Esophagus muscularis mucosa (tissue), 4 donors: ENCODE measurements around the gene NCKAP1. TPM values are rescaled to one million over a fixed set of nuclear protein-coding genes. Genes with fewer than 3 reads are reported as not detected.

ENCODE experiments used
- DNase-seq: peaks from one replicate; pipeline ENCODE4 v3.0.0-alpha.2; 2017; ENCODE audit errors: extremely low spot score
- H3K27ac ChIP-seq, 4 donors: fragments of 200-600 bp; sonication (generic); replicated peaks in 1 of 4; 1 replicate in 3 of 4; 2 replicates in 1 of 4; pipeline ENCODE4 v1.5.1; 2016 to 2019; ENCODE audit warnings: mild to moderate bottlenecking in 1 of 4
- H3K27me3 ChIP-seq, 4 donors: fragments of 200-600 bp; sonication (generic); one replicate each; pipeline versions ENCODE4 v1.5.1 to v1.6.0; 2016 to 2019
- H3K36me3 ChIP-seq, 4 donors: fragments of 200-600 bp; sonication (generic); one replicate each; pipeline ENCODE4 v1.5.1; 2016 to 2019
- H3K4me1 ChIP-seq, 4 donors: fragments of 200-600 bp; sonication (generic); one replicate each; pipeline ENCODE4 v1.5.1; 2016 to 2019
- H3K4me3 ChIP-seq, 4 donors: fragments of 200-600 bp; sonication (generic); 1 replicate in 2 of 4; 2 replicates in 2 of 4; pipeline ENCODE4 v1.5.1; 2016 to 2019; ENCODE audit warnings: mild to moderate bottlenecking in 4 of 4, moderate library complexity in 1 of 4
- H3K9me3 ChIP-seq, 4 donors: fragments of 200-600 bp; sonication (generic); 1 replicate in 3 of 4; 2 replicates in 1 of 4; pipeline ENCODE4 v1.5.1; 2016 to 2019
- CTCF ChIP-seq, 3 experiments: fragments of 200-600 bp in 2 of 3; fragments of 450-650 bp in 1 of 3; sonication (generic) in 2 of 3; IDR thresholded peaks; one replicate each; pipeline ENCODE4 v1.5.1; 2017 to 2019; ENCODE audit warnings: antibody characterized with exemption in 3 of 3, mild to moderate bottlenecking in 2 of 3, moderate library complexity in 1 of 3
- EP300 ChIP-seq: sonication (generic); formaldehyde crosslinking; IDR thresholded peaks from one replicate; pipeline ENCODE4 v1.6.1; 2017; ENCODE audit warnings: antibody characterized with exemption
- POLR2A ChIP-seq: fragments of 450-650 bp; IDR thresholded peaks from one replicate; pipeline ENCODE4 v1.6.1; 2017; ENCODE audit warnings: antibody characterized with exemption, moderate library complexity, mild to moderate bottlenecking, low read depth
- POLR2AphosphoS5 ChIP-seq, 2 donors: sonication (generic); formaldehyde crosslinking; IDR thresholded peaks; one replicate each; pipeline ENCODE4 v1.6.1; 2017; ENCODE audit warnings: antibody characterized with exemption in 2 of 2
- WGBS: methylation state at CpG from one replicate; pipeline ENCODE4 v1.1.5; 2018; 5-methylcytosine and 5-hydroxymethylcytosine counted together
- intact Hi-C: fragments of 100-400 bp; cut with DNase I; formaldehyde crosslinking; loops from one replicate; pipeline ENCODE4 v1.15.1; 2023
- total RNA-seq, 4 donors: library from RNA; depleted of rRNA; stranded (reverse); fragments of >200 nt; gene quantifications; one replicate each; pipeline versions ENCODE4 v1.1.0 to v1.2.1, GENCODE V29; 2016

Gene NCKAP1
- total RNA-seq, 4 donors from 2014 or later = 210 to 288 (median 249) TPM

- no peak for DNase-seq
- no peak overlapping the region for H3K27ac ChIP-seq
- 86% methylated on average over 7 of the region's 7 CpGs for WGBS
- H3K9me3 ChIP-seq = no peaks in the 10 kb centered on the region
- TF ChIP-seq CTCF (IDR thresholded peaks at IDR 0.05) (no peak), EP300 (no peak), POLR2A (no peak), POLR2AphosphoS5 (IDR thresholded peaks at IDR 0.05) (no peak)
- H3K36me3 ChIP-seq = no peaks in the 10 kb centered on the region
- peaks cover 0 to 26% (median 5%) of the 10 kb centered on the region in 4 donors for H3K4me1 ChIP-seq
- no peaks in the 10 kb centered on the region for H3K27me3 ChIP-seq
- no peak overlapping the region for H3K4me3 ChIP-seq
- intact Hi-C loops = no loop called here
These were observed 148.0 kb downstream of the NCKAP1 start for GRCh38 chr2:182890305-182890704.

- Histone ChIP-seq H3K36me3 (no peaks in the 10 kb centered on the region), H3K9me3 (no peaks in the 10 kb centered on the region), H3K4me1 (peaks cover 0 to 14% (median 2%) of the 10 kb centered on the region in 4 donors), H3K27me3 (no peaks in the 10 kb centered on the region), H3K4me3 (no peak overlapping the region), H3K27ac (no peak overlapping the region)
- WGBS = 90% methylated on average over 4 of the region's 4 CpGs
- TF ChIP-seq CTCF (IDR thresholded peaks at IDR 0.05) = no peak
- TF ChIP-seq POLR2AphosphoS5 (IDR thresholded peaks at IDR 0.05) = no peak
- no peak for TF ChIP-seq POLR2A
- no peak for TF ChIP-seq EP300
- intact Hi-C loops = no loop called here
- DNase-seq = no peak
These were observed 150.4 kb downstream of the NCKAP1 start for GRCh38 chr2:182887753-182888415.

- peaks cover 0 to 14% (median 2%) of the 10 kb centered on the region in 4 donors for H3K4me1 ChIP-seq
- intact Hi-C loops = no loop called here
- H3K36me3 ChIP-seq = no peaks in the 10 kb centered on the region
- no peaks in the 10 kb centered on the region for H3K27me3 ChIP-seq
- H3K9me3 ChIP-seq = no peaks in the 10 kb centered on the region
- no peak for TF ChIP-seq POLR2AphosphoS5 (IDR thresholded peaks at IDR 0.05)
- no peak for TF ChIP-seq EP300
- no peak for TF ChIP-seq POLR2A
- no peak for TF ChIP-seq CTCF (IDR thresholded peaks at IDR 0.05)
- no peak overlapping the region for H3K4me3 ChIP-seq
- 44% methylated on average over 6 of the region's 6 CpGs for WGBS
- H3K27ac ChIP-seq = no peak overlapping the region
- DNase-seq = no peak
These were observed 151.2 kb downstream of the NCKAP1 start for GRCh38 chr2:182887093-182887492.

GRCh38 chr2:182885771-182886170 is 152.5 kb downstream of the NCKAP1 start:
- intact Hi-C loops = no loop called here
- DNase-seq = no peak

More at GRCh38 chr2:182885771-182886170, 152.5 kb downstream of the NCKAP1 start:
- Histone ChIP-seq H3K36me3 (no peaks in the 10 kb centered on the region), H3K27ac (no peak overlapping the region), H3K4me3 (no peak overlapping the region), H3K9me3 (no peaks in the 10 kb centered on the region), H3K27me3 (no peaks in the 10 kb centered on the region), H3K4me1 (peaks cover 0 to 14% (median 2%) of the 10 kb centered on the region in 4 donors)
- TF ChIP-seq CTCF (IDR thresholded peaks at IDR 0.05) (no peak), POLR2A (no peak), EP300 (no peak), POLR2AphosphoS5 (IDR thresholded peaks at IDR 0.05) (no peak)
- 100% methylated on average over 1 of the region's 1 CpG for WGBS
